Panc1 (cell line): ENCODE results near the gene B3GALNT2. TPM values are rescaled to one million over a fixed set of nuclear protein-coding genes. Genes with fewer than 3 reads are reported as not detected.

Experiments used
- ATAC-seq: fragments of 200-7000 bp; cut with Tn5 transposase; 2 replicates; pipeline ENCODE4 v1.9.1; 2020; ENCODE audit warnings: mild to moderate bottlenecking, moderate library complexity
- BruUV-seq: library from RNA; stranded (reverse); fragments of 400-500 nt; replicated peaks from 2 replicates; lab custom pipeline; 2021; lab: Mats Ljungman, UMichigan
- CTCF ChIA-PET: fragments of 300-600 bp; sonication (Branson Sonifier 250); formaldehyde crosslinking; loops from one replicate; lab custom pipeline; 2022; ENCODE audit warnings: antibody characterized with exemption; lab: Charles Lee
- POLR2A ChIA-PET: fragments of 300-600 bp; sonication (Branson Sonifier 250); formaldehyde crosslinking; loops from one replicate; lab custom pipeline; 2022; ENCODE audit warnings: antibody characterized with exemption; lab: Charles Lee
- DNase-seq: peaks from one replicate; pipeline ENCODE4 v3.0.0-alpha.2; 2010; ENCODE audit warnings: low read depth, low spot score
- H3K27ac ChIP-seq: 2 replicates; pipeline ENCODE4 v1.5.1; 2011; ENCODE audit warnings: mild to moderate bottlenecking, low read length, inconsistent platforms
- H3K27me3 ChIP-seq: fragments of 200-500 bp; sonication (Bioruptor generic); 2 replicates; pipeline ENCODE4 v1.6.0; 2014; ENCODE audit warnings: low read length, inconsistent platforms; ENCODE audit not compliant: control insufficient read depth, insufficient read depth
- H3K36me3 ChIP-seq: fragments of 200-500 bp; sonication (Bioruptor generic); 2 replicates; pipeline ENCODE4 v1.5.1; 2014; ENCODE audit warnings: inconsistent platforms, mild to moderate bottlenecking, low read length, moderate library complexity; ENCODE audit not compliant: control insufficient read depth, insufficient read depth
- H3K4me1 ChIP-seq: 2 replicates; pipeline ENCODE4 v1.5.1; 2011; ENCODE audit warnings: inconsistent platforms, mild to moderate bottlenecking, low read length, moderate library complexity; ENCODE audit not compliant: control insufficient read depth, insufficient read depth
- H3K4me3 ChIP-seq, 2 experiments: 2 replicates each; pipeline ENCODE4 v1.5.1; 2011 to 2012; ENCODE audit warnings: low read depth in 2 of 2, low read length in 2 of 2, mild to moderate bottlenecking in 2 of 2, inconsistent platforms in 1 of 2, moderate library complexity in 1 of 2
- H3K9me3 ChIP-seq: fragments of 200-500 bp; sonication (Bioruptor generic); 2 replicates; pipeline ENCODE4 v1.5.1; 2014; ENCODE audit warnings: low read depth, mild to moderate bottlenecking, inconsistent platforms, low read length, moderate library complexity; ENCODE audit not compliant: control insufficient read depth, insufficient read depth
- CTCF ChIP-seq: fragments of 450-650 bp; IDR thresholded peaks from 2 replicates; pipeline ENCODE4 v1.5.1; 2017; ENCODE audit warnings: mild to moderate bottlenecking
- POLR2AphosphoS5 ChIP-seq: IDR thresholded peaks from 2 replicates; pipeline ENCODE4 v1.6.1; 2012; ENCODE audit warnings: mild to moderate bottlenecking, low read depth, low read length, moderate library complexity
- SIN3A ChIP-seq: IDR thresholded peaks from 2 replicates; pipeline ENCODE4 v1.6.1; 2012; ENCODE audit warnings: low read depth, mild to moderate bottlenecking, low read length, moderate library complexity, borderline replicate concordance; ENCODE audit not compliant: insufficient read depth
- TCF7L2 ChIP-seq: IDR thresholded peaks from 2 replicates; pipeline ENCODE4 v1.6.1; 2011; ENCODE audit warnings: mild to moderate bottlenecking, low read depth, low read length, inconsistent platforms
- in situ Hi-C: cut with HindIII; loops from 2 replicates; pipeline ENCODE4 v1.10.0; 2016; ENCODE audit warnings: low sequenced_read_pairs, low pct_unique_long_range_greater_than_20kb
- intact Hi-C: fragments of 100-400 bp; cut with micrococcal nuclease; formaldehyde crosslinking; loops from one replicate; pipeline ENCODE4 v1.10.0; 2022; ENCODE audit not compliant: unreplicated experiment
- total RNA-seq: library from RNA; stranded (reverse); gene quantifications from one replicate; pipeline ENCODE4 v1.2.1, GENCODE V29; 2021; ENCODE audit not compliant: unreplicated experiment
- TF ChIP-seq, protein P1 (sequence below), 2 experiments: IDR thresholded peaks; 2 replicates each; pipeline ENCODE4 v1.6.1; 2011 to 2012; ENCODE audit warnings: low read depth in 2 of 2, control low read depth in 1 of 2, low read length in 1 of 2, mild to moderate bottlenecking in 1 of 2, moderate library complexity in 1 of 2; ENCODE audit not compliant: insufficient read depth in 1 of 2

The B3GALNT2 gene
- total RNA-seq, 1 experiment from 2014 or later, result 40.7 TPM

DNA sequence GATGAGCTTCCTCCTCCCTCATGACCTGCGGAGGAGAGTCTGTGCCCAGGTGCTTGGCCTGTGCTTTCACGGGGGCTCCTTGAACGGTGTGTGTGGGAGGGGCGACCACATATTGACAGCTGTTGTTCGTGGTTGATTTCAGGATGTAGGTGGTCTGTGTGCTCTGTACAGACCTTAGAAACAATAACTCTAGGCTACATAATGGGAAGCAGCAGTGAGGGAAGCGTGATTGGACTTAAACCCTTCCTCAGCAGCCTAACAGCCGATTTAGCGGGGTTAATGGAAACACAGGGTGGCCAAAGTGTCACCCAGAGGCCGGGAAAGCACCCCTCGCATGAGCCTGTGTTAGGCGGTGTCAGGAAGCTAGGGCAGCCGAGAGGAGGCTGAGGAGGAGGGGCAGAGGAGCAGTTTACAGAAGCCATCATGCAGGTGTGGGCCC, 81.0 kb downstream of the B3GALNT2 start:
- Histone ChIP-seq H3K4me1 (0 out of 2 replicates have a peak, but pooled peaks cover 3% of the 10 kb centered on the region), H3K4me3 (no peak overlapping the region), H3K27me3 (no peaks in the 10 kb centered on the region), H3K36me3 (no peaks in the 10 kb centered on the region), H3K9me3 (no peaks in the 10 kb centered on the region), H3K27ac (no peak overlapping the region)
- no TSS peak for BruUV-seq
- intact Hi-C loops, result no loop called here
- ChIA-PET POLR2A (no interaction called here), CTCF (no interaction called here)
- no peak for ATAC-seq
- in situ Hi-C loops, result no loop called here
- no peak for DNase-seq
- TF ChIP-seq SIN3A (no peak), CTCF (no peak), POLR2AphosphoS5 (no peak), TCF7L2 (no peak)
- TF ChIP-seq, protein P1, sequence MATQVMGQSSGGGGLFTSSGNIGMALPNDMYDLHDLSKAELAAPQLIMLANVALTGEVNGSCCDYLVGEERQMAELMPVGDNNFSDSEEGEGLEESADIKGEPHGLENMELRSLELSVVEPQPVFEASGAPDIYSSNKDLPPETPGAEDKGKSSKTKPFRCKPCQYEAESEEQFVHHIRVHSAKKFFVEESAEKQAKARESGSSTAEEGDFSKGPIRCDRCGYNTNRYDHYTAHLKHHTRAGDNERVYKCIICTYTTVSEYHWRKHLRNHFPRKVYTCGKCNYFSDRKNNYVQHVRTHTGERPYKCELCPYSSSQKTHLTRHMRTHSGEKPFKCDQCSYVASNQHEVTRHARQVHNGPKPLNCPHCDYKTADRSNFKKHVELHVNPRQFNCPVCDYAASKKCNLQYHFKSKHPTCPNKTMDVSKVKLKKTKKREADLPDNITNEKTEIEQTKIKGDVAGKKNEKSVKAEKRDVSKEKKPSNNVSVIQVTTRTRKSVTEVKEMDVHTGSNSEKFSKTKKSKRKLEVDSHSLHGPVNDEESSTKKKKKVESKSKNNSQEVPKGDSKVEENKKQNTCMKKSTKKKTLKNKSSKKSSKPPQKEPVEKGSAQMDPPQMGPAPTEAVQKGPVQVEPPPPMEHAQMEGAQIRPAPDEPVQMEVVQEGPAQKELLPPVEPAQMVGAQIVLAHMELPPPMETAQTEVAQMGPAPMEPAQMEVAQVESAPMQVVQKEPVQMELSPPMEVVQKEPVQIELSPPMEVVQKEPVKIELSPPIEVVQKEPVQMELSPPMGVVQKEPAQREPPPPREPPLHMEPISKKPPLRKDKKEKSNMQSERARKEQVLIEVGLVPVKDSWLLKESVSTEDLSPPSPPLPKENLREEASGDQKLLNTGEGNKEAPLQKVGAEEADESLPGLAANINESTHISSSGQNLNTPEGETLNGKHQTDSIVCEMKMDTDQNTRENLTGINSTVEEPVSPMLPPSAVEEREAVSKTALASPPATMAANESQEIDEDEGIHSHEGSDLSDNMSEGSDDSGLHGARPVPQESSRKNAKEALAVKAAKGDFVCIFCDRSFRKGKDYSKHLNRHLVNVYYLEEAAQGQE (IDR thresholded peaks at IDR 0.05; ENCODE audit: insufficient read depth in 1 of 2, low read depth in 2 of 2, low read length in 1 of 2), result no peak

DNA sequence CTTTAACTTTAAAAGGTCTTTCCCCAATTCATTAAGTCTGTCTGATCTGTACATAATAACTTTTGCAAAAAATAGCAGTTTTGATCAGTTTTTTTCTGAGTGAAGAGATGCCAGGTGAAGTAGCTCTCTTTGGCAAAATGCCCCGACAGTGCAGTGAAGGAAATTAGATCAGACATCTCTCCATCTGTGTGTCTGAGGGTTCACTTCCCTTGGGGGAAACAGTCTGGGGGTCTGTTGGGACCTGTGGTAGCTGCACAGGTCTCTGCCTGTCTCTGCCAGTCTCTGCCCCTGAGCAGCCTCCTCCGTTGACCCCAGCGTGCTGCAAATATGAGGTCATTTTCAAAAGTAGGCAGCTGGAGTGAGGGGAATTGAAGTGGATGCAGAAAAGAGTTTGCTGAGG, 82.5 kb downstream of the B3GALNT2 start:
- POLR2A ChIA-PET, result no interaction called here
- H3K36me3 ChIP-seq, result no peaks in the 10 kb centered on the region
- in situ Hi-C loops (no loop called here), intact Hi-C loops (no loop called here)
- no peak for ATAC-seq
- CTCF ChIA-PET, result no interaction called here
- H3K9me3 ChIP-seq, result no peaks in the 10 kb centered on the region
- no TSS peak for BruUV-seq
- H3K27ac ChIP-seq, result no peak overlapping the region; the same call in 1 of the 2 replicates
- no peaks in the 10 kb centered on the region for H3K27me3 ChIP-seq
- peaks cover 10% of the 10 kb centered on the region for H3K4me1 ChIP-seq
- no peak overlapping the region for H3K4me3 ChIP-seq
- DNase-seq, result no peak
- TF ChIP-seq, protein P1 (IDR thresholded peaks at IDR 0.05; ENCODE audit: insufficient read depth in 1 of 2, low read depth in 2 of 2, low read length in 1 of 2), result no peak
- TF ChIP-seq POLR2AphosphoS5, result no peak
- no peak for TF ChIP-seq CTCF
- no peak for TF ChIP-seq SIN3A
- no peak for TF ChIP-seq TCF7L2
